Fibroblast of mammary gland (primary cell): ENCODE measurements around the gene ENO1.
A peak's percentile ranks its signal among the peaks of the same experiment; 100 is the strongest.

ENCODE experiments used
- DNase-seq: peaks from one replicate; pipeline ENCODE4 v3.0.0-alpha.2; 2010; ENCODE audit warnings: low read depth
- H3K4me3 ChIP-seq: 2 replicates; pipeline ENCODE4 v1.5.1; 2011; ENCODE audit warnings: low read depth, mild to moderate bottlenecking, low read length, moderate library complexity; ENCODE audit not compliant: control insufficient read depth
- CTCF ChIP-seq: conservative IDR thresholded peaks from 2 replicates; pipeline ENCODE4 v1.5.1; 2011; ENCODE audit warnings: low read depth, low read length, inconsistent platforms; ENCODE audit not compliant: control insufficient read depth, insufficient read depth

Gene ENO1

GRCh38 chr1:8879922-8880676 lies 1.6 kb upstream of the ENO1 start:
- peak overlapping the region; percentile 45 for H3K4me3 ChIP-seq
- peak; percentile 98 for DNase-seq
- TF ChIP-seq CTCF, result no peak

- no peak for TF ChIP-seq CTCF
- H3K4me3 ChIP-seq, result peak overlapping the region; percentile 45
- DNase-seq, result no peak
Observed at GRCh38 chr1:8879464-8879921, 1.0 kb upstream of the ENO1 start.

- peak overlapping the region; percentile 91 for H3K4me3 ChIP-seq
- peak; percentile 96 for DNase-seq
- TF ChIP-seq CTCF, result no peak
Observed at GRCh38 chr1:8878698-8879463, 395 bp upstream of the ENO1 start.

- TF ChIP-seq CTCF, result no peak
- H3K4me3 ChIP-seq, result peak overlapping the region; percentile 91
- no peak for DNase-seq
Observed at GRCh38 chr1:8876087-8876486, 2.4 kb downstream of the ENO1 start.

GRCh38 chr1:8875216-8875861 lies 3.1 kb downstream of the ENO1 start:
- no peak for TF ChIP-seq CTCF
- no peak for DNase-seq
- peak overlapping the region; percentile 91 for H3K4me3 ChIP-seq

- DNase-seq, result peak; percentile 62
- no peak for TF ChIP-seq CTCF
- H3K4me3 ChIP-seq, result peak overlapping the region; percentile 91
Observed at GRCh38 chr1:8874230-8875201, 4.0 kb downstream of the ENO1 start.
